ENCODE data around the gene FGF11. TPM values are rescaled to one million over a fixed set of nuclear protein-coding genes. Genes with fewer than 3 reads are reported as not detected.
"Not testable (repeated sequence)": the region's sequence is repeated elsewhere in the genome, so short reads cannot be mapped to it uniquely, and the experiment has no call there.

The FGF11 gene
- total RNA-seq, 1 donor from 2014 or later, result 4.8 TPM

DNA sequence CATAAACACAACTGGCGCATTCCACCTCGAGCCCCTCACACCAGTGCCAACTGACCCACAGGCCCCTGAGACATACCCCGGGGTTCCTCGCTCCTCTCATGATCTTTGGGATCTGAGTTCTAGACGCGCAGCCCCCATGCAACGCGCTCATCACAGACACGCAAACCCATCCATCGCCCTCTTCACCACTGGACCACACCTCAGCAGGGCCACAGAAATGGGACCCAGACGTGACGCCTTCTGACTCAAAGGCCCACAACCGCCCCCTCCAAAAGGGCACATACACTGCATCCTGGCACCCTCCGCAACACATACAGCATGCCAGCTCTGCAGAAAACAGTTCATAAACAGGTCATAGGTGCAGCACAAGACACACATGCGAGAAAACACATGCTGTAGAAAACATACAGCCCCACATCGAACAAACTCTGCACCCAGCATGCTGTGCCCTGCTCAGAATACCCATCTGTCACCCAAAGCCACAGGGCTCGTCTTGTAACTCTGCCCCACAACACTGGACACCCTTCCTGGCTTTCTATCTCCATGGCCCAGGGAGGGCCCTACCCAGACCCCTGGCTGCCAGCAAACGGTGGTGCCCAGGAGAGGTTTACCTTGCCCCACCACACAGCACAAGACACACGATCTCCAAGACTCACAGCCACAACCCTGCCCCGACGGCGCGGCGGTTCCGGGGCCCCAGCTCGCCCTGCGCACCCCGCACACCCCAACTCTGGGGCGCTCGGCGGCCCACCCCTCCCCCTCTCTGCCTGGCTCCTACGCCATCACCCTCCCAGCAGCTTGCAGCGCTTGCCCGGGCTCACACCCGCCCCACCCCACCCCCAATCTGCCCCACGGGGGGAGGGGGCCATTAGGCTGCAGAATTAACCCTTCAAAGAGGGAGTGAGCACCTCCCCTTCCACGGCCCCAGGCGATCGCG lies 39.2 kb downstream of the FGF11 start:
- TF ChIP-seq CTCF (IDR thresholded peaks at IDR 0.05; ENCODE audit: partially characterized antibody, unreplicated experiment), result no peak
- H3K4me1 Mint-ChIP-seq (ENCODE audit: low read depth, unreplicated experiment), result peaks cover 35% of the 10 kb centered on the region
- H3K9me3 Mint-ChIP-seq (ENCODE audit: unreplicated experiment), result peaks cover 18% of the 10 kb centered on the region

DNA sequence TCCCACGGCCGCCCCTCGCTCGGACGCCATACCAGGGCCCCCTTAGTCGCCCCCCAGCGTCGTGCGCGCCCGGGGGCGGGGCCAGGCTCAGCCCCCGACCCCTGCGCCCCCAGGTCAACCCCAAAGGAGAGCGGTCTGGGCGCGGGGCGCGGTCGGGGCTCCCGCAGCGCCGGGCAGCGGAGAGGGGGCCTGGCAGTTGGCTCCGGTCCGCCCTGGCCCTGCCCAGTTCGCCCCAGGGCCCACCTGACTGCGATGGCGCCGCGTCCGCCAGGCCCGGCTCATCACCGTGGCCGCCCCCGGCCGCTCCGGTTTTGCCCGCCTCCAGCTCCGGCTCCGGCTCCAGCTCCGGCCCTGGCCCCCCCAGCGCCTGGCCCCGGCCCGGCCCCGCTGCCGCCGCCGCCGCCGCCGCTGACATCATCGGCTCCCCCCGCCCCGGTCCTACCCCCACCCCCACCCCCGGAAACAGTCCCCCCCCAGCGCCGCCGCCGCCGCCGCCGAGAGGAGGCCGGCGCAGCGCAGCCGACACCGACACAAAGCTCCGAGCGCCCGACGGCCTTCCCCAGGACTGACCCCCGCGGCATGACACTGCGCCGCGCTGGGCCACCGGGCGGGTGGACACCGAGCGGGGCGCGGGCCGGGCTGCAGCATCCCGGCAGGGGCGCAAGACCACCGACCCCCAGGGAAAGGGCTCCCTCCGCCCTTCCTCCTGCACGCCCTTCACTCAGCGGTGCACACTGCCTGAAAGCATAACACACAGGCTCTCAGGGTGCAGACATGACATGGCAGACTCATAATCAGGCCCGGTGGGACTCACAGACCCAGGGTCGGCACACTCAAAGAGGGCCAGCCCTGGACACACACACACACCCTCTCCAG lies 40.1 kb downstream of the FGF11 start, which contains the start of gene ZBTB4:
Gene ZBTB4, minus strand, starts transcription at position 419 of the 876 bp plus-strand sequence. CDS start 12,830 bp downstream, outside the sequence.
- H3K27me3 Mint-ChIP-seq (ENCODE audit: unreplicated experiment), result peaks cover 21% of the 10 kb centered on the region
- H3K4me1 Mint-ChIP-seq (ENCODE audit: low read depth, unreplicated experiment), result peaks cover 35% of the 10 kb centered on the region
- H3K27ac Mint-ChIP-seq (ENCODE audit: unreplicated experiment), result peak within 1 kb of the TSS; percentile 98
- DNase-seq, result peak; percentile 63
- no peak for TF ChIP-seq CTCF (IDR thresholded peaks at IDR 0.05; ENCODE audit: partially characterized antibody, unreplicated experiment)
- H3K9me3 Mint-ChIP-seq (ENCODE audit: unreplicated experiment), result peaks cover 24% of the 10 kb centered on the region
- peak within 1 kb of the TSS; percentile 97 for H3K4me3 Mint-ChIP-seq (ENCODE audit: unreplicated experiment)
- no peaks in the 10 kb centered on the region for H3K36me3 Mint-ChIP-seq (ENCODE audit: unreplicated experiment)

More for the DNA sequence above, 39.2 kb downstream of the FGF11 start:
- H3K27me3 Mint-ChIP-seq (ENCODE audit: unreplicated experiment), result peaks cover 15% of the 10 kb centered on the region
- H3K4me3 Mint-ChIP-seq (ENCODE audit: unreplicated experiment), result peak overlapping the region; percentile 92
- peak overlapping the region; percentile 89 for H3K27ac Mint-ChIP-seq (ENCODE audit: unreplicated experiment)
- no peaks in the 10 kb centered on the region for H3K36me3 Mint-ChIP-seq (ENCODE audit: unreplicated experiment)
- DNase-seq, result peak; percentile 46

DNA sequence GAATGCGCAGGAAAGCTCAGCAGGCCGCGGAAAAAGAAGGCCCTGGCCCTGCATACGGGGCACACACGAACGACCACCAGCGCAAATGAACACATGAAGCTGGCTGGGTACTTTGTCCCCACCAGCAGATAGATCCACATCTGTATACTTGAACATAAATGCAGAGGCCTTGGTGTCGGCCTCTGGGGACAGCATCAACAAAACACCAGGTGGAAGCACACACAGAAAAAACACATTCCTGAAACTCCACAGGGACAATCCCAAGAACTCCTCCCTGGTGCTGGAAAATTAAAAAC lies 40.7 kb downstream of the FGF11 start:
- Mint-ChIP-seq H3K4me1 (ENCODE audit: low read depth, unreplicated experiment) (peaks cover 36% of the 10 kb centered on the region), H3K36me3 (ENCODE audit: unreplicated experiment) (no peaks in the 10 kb centered on the region), H3K27ac (ENCODE audit: unreplicated experiment) (peak overlapping the region; percentile 98), H3K27me3 (ENCODE audit: unreplicated experiment) (peaks cover 21% of the 10 kb centered on the region), H3K4me3 (ENCODE audit: unreplicated experiment) (peak overlapping the region; percentile 97), H3K9me3 (ENCODE audit: unreplicated experiment) (peaks cover 27% of the 10 kb centered on the region)
- DNase-seq, result no peak
- TF ChIP-seq CTCF (IDR thresholded peaks at IDR 0.05; ENCODE audit: partially characterized antibody, unreplicated experiment), result no peak

GRCh38 chr17:7481275-7481674 lies 42.0 kb downstream of the FGF11 start, which contains the start of gene SLC35G6:
Gene SLC35G6 (plus strand): TSS chr17:7481446. CDS start chr17:7481517, 71 bp downstream.
- not testable (repeated sequence) for H3K36me3 Mint-ChIP-seq (ENCODE audit: unreplicated experiment); DNase-seq
- peak within 1 kb of the TSS; percentile 98 for H3K27ac Mint-ChIP-seq (ENCODE audit: unreplicated experiment)
- peaks cover 28% of the 10 kb centered on the region for H3K9me3 Mint-ChIP-seq (ENCODE audit: unreplicated experiment)
- peaks cover 20% of the 10 kb centered on the region for H3K27me3 Mint-ChIP-seq (ENCODE audit: unreplicated experiment)
- peak within 1 kb of the TSS; percentile 98 for H3K4me3 Mint-ChIP-seq (ENCODE audit: unreplicated experiment)
- H3K4me1 Mint-ChIP-seq (ENCODE audit: low read depth, unreplicated experiment), result peaks cover 45% of the 10 kb centered on the region

DNA sequence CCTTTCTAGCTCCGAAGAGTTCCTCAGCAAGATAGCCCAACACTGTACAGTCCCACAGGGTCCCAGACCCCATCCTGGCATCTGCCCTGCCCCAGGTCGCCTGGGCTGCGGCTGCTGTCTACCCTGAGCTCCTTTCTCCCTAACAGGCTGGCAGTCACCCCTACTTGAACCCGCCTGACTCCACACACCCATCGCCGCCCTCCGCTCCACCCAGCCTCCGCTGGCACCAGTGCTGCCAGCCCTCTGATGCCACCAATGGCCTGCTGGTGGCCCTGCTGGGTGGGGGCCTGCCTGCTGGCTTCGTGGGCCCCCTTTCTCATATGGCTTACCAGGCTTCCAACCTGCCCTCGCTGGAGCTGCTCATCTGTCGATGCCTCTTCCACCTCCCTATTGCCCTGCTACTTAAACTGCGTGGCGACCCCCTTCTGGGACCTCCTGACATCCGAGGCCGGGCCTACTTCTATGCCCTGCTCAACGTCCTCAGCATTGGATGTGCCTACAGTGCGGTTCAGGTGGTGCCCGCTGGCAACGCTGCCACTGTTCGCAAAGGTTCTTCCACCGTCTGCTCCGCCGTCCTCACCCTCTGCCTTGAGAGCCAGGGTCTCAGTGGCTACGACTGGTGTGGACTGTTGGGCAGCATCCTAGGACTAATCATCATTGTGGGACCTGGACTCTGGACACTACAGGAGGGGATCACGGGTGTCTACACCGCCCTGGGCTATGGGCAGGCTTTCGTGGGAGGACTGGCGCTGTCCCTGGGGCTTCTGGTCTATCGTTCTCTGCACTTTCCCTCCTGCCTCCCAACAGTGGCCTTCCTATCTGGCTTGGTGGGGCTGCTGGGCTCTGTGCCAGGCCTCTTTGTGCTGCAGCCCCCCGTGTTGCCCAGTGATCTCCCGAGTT lies 42.8 kb downstream of the FGF11 start:
- Mint-ChIP-seq H3K4me1 (ENCODE audit: low read depth, unreplicated experiment) (peaks cover 46% of the 10 kb centered on the region), H3K27ac (ENCODE audit: unreplicated experiment) (peak overlapping the region; percentile 55), H3K4me3 (ENCODE audit: unreplicated experiment) (peak overlapping the region; percentile 98), H3K9me3 (ENCODE audit: unreplicated experiment) (peaks cover 28% of the 10 kb centered on the region), H3K27me3 (ENCODE audit: unreplicated experiment) (peaks cover 20% of the 10 kb centered on the region)
- DNase-seq; H3K36me3 Mint-ChIP-seq (ENCODE audit: unreplicated experiment): not testable (repeated sequence)

DNA sequence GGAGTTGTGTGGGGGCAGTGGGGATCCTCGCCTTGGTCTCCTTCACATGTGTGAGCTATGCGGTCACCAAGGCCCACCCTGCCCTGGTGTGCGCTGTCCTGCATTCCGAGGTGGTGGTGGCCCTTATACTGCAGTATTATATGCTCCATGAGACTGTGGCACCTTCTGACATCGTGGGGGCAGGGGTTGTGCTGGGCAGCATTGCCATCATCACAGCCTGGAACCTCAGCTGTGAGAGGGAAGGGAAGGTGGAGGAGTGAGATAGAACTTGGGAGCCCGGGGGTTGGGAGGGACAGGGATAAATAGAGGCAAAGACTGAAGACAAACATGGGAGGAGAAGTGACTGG lies 43.4 kb downstream of the FGF11 start:
- peak overlapping the region; percentile 98 for H3K4me3 Mint-ChIP-seq (ENCODE audit: unreplicated experiment)
- H3K36me3 Mint-ChIP-seq (ENCODE audit: unreplicated experiment); DNase-seq: not testable (repeated sequence)
- peaks cover 24% of the 10 kb centered on the region for H3K27me3 Mint-ChIP-seq (ENCODE audit: unreplicated experiment)
- H3K4me1 Mint-ChIP-seq (ENCODE audit: low read depth, unreplicated experiment), result peaks cover 50% of the 10 kb centered on the region
- H3K27ac Mint-ChIP-seq (ENCODE audit: unreplicated experiment), result peak overlapping the region; percentile 97
- H3K9me3 Mint-ChIP-seq (ENCODE audit: unreplicated experiment), result peaks cover 27% of the 10 kb centered on the region

Data from glutamatergic neuron (in vitro differentiated cells).